Caco-2 (cell line): Measurements from ENCODE around the gene ABHD8. TPM values are rescaled to one million over a fixed set of nuclear protein-coding genes. Genes with fewer than 3 reads are reported as not detected.

Source experiments
- BruUV-seq: library from RNA; stranded (reverse); fragments of 400-500 nt; replicated peaks from 2 replicates; lab custom pipeline; 2021; lab: Mats Ljungman, UMichigan
- CTCF ChIA-PET: fragments of 300-600 bp; sonication (Branson Sonifier 250); formaldehyde crosslinking; loops from one replicate; lab custom pipeline; 2022; ENCODE audit warnings: antibody characterized with exemption; lab: Charles Lee
- POLR2A ChIA-PET: fragments of 300-600 bp; sonication (Branson Sonifier 250); formaldehyde crosslinking; loops from one replicate; lab custom pipeline; 2022; ENCODE audit warnings: antibody characterized with exemption; lab: Charles Lee
- DNase-seq, 2 experiments: peaks; one replicate each; pipeline versions ENCODE4 v3.0.0 to v3.0.0-alpha.2; 2020 to 2022
- H3K27me3 ChIP-seq: replicated peaks from 2 replicates; pipeline ENCODE4 v1.6.0; 2011; ENCODE audit warnings: low read length; ENCODE audit not compliant: control insufficient read depth, insufficient read depth
- H3K36me3 ChIP-seq: 2 replicates; pipeline ENCODE4 v1.5.1; 2011; ENCODE audit warnings: low read length; ENCODE audit not compliant: control insufficient read depth, insufficient read depth
- H3K4me1 ChIP-seq: fragments of 250-450 bp; sonication (Bioruptor Pico); 2 replicates; pipeline ENCODE4 v1.5.1; 2020; ENCODE audit warnings: mild to moderate bottlenecking
- H3K4me3 ChIP-seq: 2 replicates; pipeline ENCODE4 v1.5.1; 2011; ENCODE audit warnings: low read depth, mild to moderate bottlenecking, control low read depth, low read length
- H3K9me3 ChIP-seq: fragments of 250-450 bp; sonication (Bioruptor Pico); 2 replicates; pipeline ENCODE4 v1.5.1; 2020; ENCODE audit warnings: mild to moderate bottlenecking, moderate library complexity
- H3K27ac Mint-ChIP-seq: one replicate; pipeline ENCODE4 v1.8.0; 2022; ENCODE audit warnings: mixed read lengths; ENCODE audit not compliant: unreplicated experiment
- H3K27me3 Mint-ChIP-seq: one replicate; pipeline ENCODE4 v1.8.0; 2022; ENCODE audit warnings: mixed read lengths; ENCODE audit not compliant: insufficient read depth, unreplicated experiment
- H3K36me3 Mint-ChIP-seq: one replicate; pipeline ENCODE4 v1.8.0; 2022; ENCODE audit warnings: mild to moderate bottlenecking, mixed read lengths; ENCODE audit not compliant: insufficient read depth, unreplicated experiment
- H3K4me1 Mint-ChIP-seq: one replicate; pipeline ENCODE4 v1.8.0; 2022; ENCODE audit warnings: low read depth, mixed read lengths; ENCODE audit not compliant: unreplicated experiment
- H3K4me3 Mint-ChIP-seq: one replicate; pipeline ENCODE4 v1.8.0; 2022; ENCODE audit warnings: mild to moderate bottlenecking, moderate library complexity, mixed read lengths; ENCODE audit not compliant: unreplicated experiment
- H3K9me3 Mint-ChIP-seq: one replicate; pipeline ENCODE4 v1.8.0; 2022; ENCODE audit warnings: mixed read lengths; ENCODE audit not compliant: unreplicated experiment
- intact Hi-C: fragments of 100-400 bp; cut with micrococcal nuclease; formaldehyde crosslinking; loops from one replicate; pipeline ENCODE4 v1.10.0; 2022; ENCODE audit not compliant: unreplicated experiment
- total RNA-seq: library from RNA; stranded (reverse); gene quantifications from 2 replicates; pipeline ENCODE4 v1.2.3, GENCODE V29; 2022
- TF ChIP-seq, protein P1 (sequence below), 2 experiments: fragments of 200-600 bp in 1 of 2; IDR thresholded peaks; 1 replicate in 1 of 2; 2 replicates in 1 of 2; pipeline versions ENCODE4 v1.5.1 to v1.8.0; 2011 to 2022; ENCODE audit warnings: antibody characterized with exemption in 1 of 2, control low read depth in 1 of 2, inconsistent platforms in 1 of 2, low read depth in 1 of 2, low read length in 1 of 2, mild to moderate bottlenecking in 1 of 2, moderate library complexity in 1 of 2; ENCODE audit not compliant: insufficient read depth in 1 of 2, severe bottlenecking in 1 of 2, unreplicated experiment in 1 of 2

Gene ABHD8
- total RNA-seq, 1 experiment from 2014 or later = 11.3 TPM

DNA sequence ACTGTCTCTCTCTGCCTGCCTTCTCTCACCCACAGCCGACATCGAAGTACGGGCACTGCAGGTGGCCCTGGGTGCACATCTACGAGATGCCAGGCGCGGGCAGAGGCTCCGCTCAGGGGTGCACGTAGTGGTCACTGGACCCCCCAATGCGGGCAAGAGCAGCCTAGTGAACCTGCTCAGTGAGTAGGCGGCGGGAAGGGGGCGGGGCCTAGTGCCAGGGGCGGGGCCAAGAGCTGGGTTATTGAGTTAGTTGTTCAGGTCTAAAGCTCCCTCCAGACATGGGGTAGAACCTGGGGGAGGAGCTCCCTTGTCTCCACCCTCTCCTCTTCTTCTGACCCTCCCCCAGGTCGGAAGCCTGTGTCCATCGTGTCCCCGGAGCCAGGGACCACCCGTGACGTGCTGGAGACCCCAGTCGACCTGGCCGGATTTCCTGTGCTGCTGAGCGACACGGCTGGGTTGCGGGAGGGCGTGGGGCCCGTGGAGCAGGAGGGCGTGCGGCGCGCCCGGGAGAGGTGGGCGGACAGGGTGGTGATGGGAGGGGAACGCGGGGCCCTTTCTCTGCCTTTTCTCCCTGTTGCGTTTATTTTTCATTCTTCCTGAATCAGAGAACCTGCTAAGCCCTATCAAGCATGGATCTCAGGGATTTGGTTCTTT is 36.0 kb upstream of the ABHD8 start:
- no TSS peak for BruUV-seq
- no peaks in the 10 kb centered on the region for H3K9me3 ChIP-seq
- no peaks in the 10 kb centered on the region for H3K36me3 ChIP-seq
- H3K27me3 ChIP-seq = no peaks in the 10 kb centered on the region
- H3K4me3 Mint-ChIP-seq = peak overlapping the region; percentile 85
- no peak overlapping the region for H3K4me3 ChIP-seq
- intact Hi-C loops = loop anchor here (5.0 kb wide), 1 partner anchor 218 kb away; the partner anchor contains the start of gene COLGALT1
- no peaks in the 10 kb centered on the region for H3K4me1 Mint-ChIP-seq
- H3K27ac Mint-ChIP-seq = no peak overlapping the region
- TF ChIP-seq, protein P1, sequence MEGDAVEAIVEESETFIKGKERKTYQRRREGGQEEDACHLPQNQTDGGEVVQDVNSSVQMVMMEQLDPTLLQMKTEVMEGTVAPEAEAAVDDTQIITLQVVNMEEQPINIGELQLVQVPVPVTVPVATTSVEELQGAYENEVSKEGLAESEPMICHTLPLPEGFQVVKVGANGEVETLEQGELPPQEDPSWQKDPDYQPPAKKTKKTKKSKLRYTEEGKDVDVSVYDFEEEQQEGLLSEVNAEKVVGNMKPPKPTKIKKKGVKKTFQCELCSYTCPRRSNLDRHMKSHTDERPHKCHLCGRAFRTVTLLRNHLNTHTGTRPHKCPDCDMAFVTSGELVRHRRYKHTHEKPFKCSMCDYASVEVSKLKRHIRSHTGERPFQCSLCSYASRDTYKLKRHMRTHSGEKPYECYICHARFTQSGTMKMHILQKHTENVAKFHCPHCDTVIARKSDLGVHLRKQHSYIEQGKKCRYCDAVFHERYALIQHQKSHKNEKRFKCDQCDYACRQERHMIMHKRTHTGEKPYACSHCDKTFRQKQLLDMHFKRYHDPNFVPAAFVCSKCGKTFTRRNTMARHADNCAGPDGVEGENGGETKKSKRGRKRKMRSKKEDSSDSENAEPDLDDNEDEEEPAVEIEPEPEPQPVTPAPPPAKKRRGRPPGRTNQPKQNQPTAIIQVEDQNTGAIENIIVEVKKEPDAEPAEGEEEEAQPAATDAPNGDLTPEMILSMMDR (IDR thresholded peaks at IDR 0.05; ENCODE audit: insufficient read depth in 1 of 2, low read depth in 1 of 2, low read length in 1 of 2, severe bottlenecking in 1 of 2, unreplicated experiment in 1 of 2) = no peak
- ChIA-PET CTCF (no interaction called here), POLR2A (no interaction called here)
- no peak for DNase-seq
- no peaks in the 10 kb centered on the region for H3K9me3 Mint-ChIP-seq
- H3K27me3 Mint-ChIP-seq = no peaks in the 10 kb centered on the region
- H3K36me3 Mint-ChIP-seq = peaks cover 42% of the 10 kb centered on the region
- H3K4me1 ChIP-seq = 0 out of 2 replicates have a peak, but pooled peaks cover 5% of the 10 kb centered on the region

GRCh38 chr19:17338433-17339078 is 35.3 kb upstream of the ABHD8 start:
- ChIA-PET CTCF (no interaction called here), POLR2A (no interaction called here)
- no peaks in the 10 kb centered on the region for H3K9me3 Mint-ChIP-seq
- intact Hi-C loops = loop anchor here (5.0 kb wide), 1 partner anchor 219 kb away; the partner anchor contains the start of gene COLGALT1
- peaks cover 40% of the 10 kb centered on the region for H3K36me3 Mint-ChIP-seq
- Histone ChIP-seq H3K36me3 (no peaks in the 10 kb centered on the region), H3K4me1 (0 out of 2 replicates have a peak, but pooled peaks cover 9% of the 10 kb centered on the region), H3K27me3 (no peaks in the 10 kb centered on the region), H3K9me3 (no peaks in the 10 kb centered on the region), H3K4me3 (peak overlapping the region; percentile 59)
- TF ChIP-seq, protein P1 (IDR thresholded peaks at IDR 0.05; ENCODE audit: insufficient read depth in 1 of 2, low read depth in 1 of 2, low read length in 1 of 2, severe bottlenecking in 1 of 2, unreplicated experiment in 1 of 2) = no peak
- no peak for DNase-seq
- no TSS peak for BruUV-seq
- peak overlapping the region; percentile 85 for H3K4me3 Mint-ChIP-seq
- H3K27me3 Mint-ChIP-seq = no peaks in the 10 kb centered on the region
- H3K4me1 Mint-ChIP-seq = no peaks in the 10 kb centered on the region
- peak overlapping the region; percentile 97 for H3K27ac Mint-ChIP-seq

DNA sequence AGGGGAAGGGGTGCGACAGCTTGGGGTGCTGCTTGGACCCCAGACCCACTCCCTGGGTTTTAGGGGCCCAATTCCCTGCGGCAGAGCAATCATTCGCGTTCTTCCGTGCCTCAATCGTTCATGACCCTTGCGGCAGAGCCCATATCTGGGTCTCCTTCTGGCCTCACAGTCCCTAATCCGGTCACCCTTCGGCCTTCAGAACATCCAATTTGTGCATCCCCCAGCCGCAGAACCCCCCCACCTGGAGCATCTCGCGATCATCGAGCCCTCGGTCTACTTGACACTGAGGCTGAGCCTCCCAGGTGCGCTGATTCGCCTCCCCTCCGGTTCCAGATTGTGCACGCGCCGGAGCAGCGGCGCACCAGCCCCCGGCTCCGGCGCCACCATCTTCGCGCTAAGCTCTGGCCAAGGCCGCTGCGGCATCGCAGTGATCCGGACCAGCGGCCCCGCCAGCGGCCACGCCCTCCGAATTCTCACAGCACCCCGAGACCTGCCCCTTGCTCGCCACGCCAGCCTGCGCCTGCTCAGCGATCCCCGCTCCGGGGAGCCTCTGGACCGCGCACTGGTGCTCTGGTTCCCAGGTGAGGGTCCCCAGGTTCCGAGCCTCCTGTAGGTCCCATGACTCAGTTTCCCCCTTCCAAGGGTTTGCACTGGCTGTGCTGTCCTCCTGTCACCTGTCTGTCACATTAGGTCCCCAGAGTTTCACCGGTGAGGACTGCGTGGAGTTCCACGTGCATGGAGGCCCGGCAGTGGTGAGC is 34.6 kb upstream of the ABHD8 start:
- ChIA-PET CTCF (no interaction called here), POLR2A (no interaction called here)
- H3K4me1 Mint-ChIP-seq = no peaks in the 10 kb centered on the region

More for the DNA sequence above, 34.6 kb upstream of the ABHD8 start:
- Histone ChIP-seq H3K27me3 (no peaks in the 10 kb centered on the region), H3K4me3 (peak overlapping the region; percentile 59), H3K9me3 (no peaks in the 10 kb centered on the region), H3K4me1 (0 out of 2 replicates have a peak, but pooled peaks cover 9% of the 10 kb centered on the region), H3K36me3 (no peaks in the 10 kb centered on the region)
- no peaks in the 10 kb centered on the region for H3K27me3 Mint-ChIP-seq
- H3K36me3 Mint-ChIP-seq = peaks cover 42% of the 10 kb centered on the region
- H3K9me3 Mint-ChIP-seq = no peaks in the 10 kb centered on the region
- no TSS peak for BruUV-seq
- peak in 1 of 2 experiments; percentile 43 for DNase-seq
- intact Hi-C loops = loop anchor here (2.0 to 5.0 kb wide), 2 partner anchors 29 to 219 kb away; partner anchors contain the start of genes COLGALT1 and DDA1
- H3K4me3 Mint-ChIP-seq = peak overlapping the region; percentile 85
- H3K27ac Mint-ChIP-seq = peak overlapping the region; percentile 97
- TF ChIP-seq, protein P1 (IDR thresholded peaks at IDR 0.05; ENCODE audit: insufficient read depth in 1 of 2, low read depth in 1 of 2, low read length in 1 of 2, severe bottlenecking in 1 of 2, unreplicated experiment in 1 of 2) = no peak
